Measurements from ENCODE around the gene GGPS1. TPM values are rescaled to one million over a fixed set of nuclear protein-coding genes. Genes with fewer than 3 reads are reported as not detected.

The GGPS1 gene
- total RNA-seq, 1 donor from 2014 or later, result 45.5 TPM

- H3K27me3 Mint-ChIP-seq, result no peaks in the 10 kb centered on the region
- no peak overlapping the region for H3K4me3 Mint-ChIP-seq
- no peaks in the 10 kb centered on the region for H3K4me1 Mint-ChIP-seq (ENCODE audit: unreplicated experiment)
- no peak for TF ChIP-seq CTCF (conservative IDR thresholded peaks at IDR 0.05)
- no peaks in the 10 kb centered on the region for H3K9me3 Mint-ChIP-seq
- no peak overlapping the region for H3K27ac Mint-ChIP-seq
- DNase-seq (ENCODE audit: extremely low spot score, unreplicated experiment), result no peak
- peaks cover 12% of the 10 kb centered on the region for H3K36me3 Mint-ChIP-seq
Measured at GRCh38 chr1:235391874-235392273, 63.5 kb downstream of the GGPS1 start.

Other genes with a start within 250 kb of the GGPS1 start
- 113 and 119 TPM in 2 replicates for gene TOMM20, start 199.7 kb upstream of the GGPS1 start, total RNA-seq (ENCODE audit: low replicate concordance)
- gene RBM34, start 167.3 kb upstream of the GGPS1 start, total RNA-seq (ENCODE audit: low replicate concordance), result 74.9 and 83.5 TPM in 2 replicates
- gene ARID4B, start 391 bp upstream of the GGPS1 start, total RNA-seq (ENCODE audit: low replicate concordance), result 33.5 and 42.4 TPM in 2 replicates
- 25.2 and 30.3 TPM in 2 replicates for gene TBCE, start 38.9 kb downstream of the GGPS1 start, total RNA-seq (ENCODE audit: low replicate concordance)
- gene B3GALNT2, start 175.9 kb downstream of the GGPS1 start, total RNA-seq (ENCODE audit: low replicate concordance), result 24.5 and 31.3 TPM in 2 replicates